KMS-11 (cell line): Measurements from ENCODE around the gene FTH1.

Experiments used
- H2AFZ ChIP-seq: fragments of 200-600 bp; sonication (generic); 2 replicates; pipeline ENCODE4 v1.6.1; 2016; ENCODE audit warnings: antibody characterized with exemption, mixed run types, low read depth
- H3K27ac ChIP-seq: fragments of 200-600 bp; sonication (generic); 2 replicates; pipeline ENCODE4 v1.6.1; 2016; ENCODE audit warnings: mild to moderate bottlenecking, mixed run types
- H3K27me3 ChIP-seq: fragments of 200-600 bp; sonication (generic); 2 replicates; pipeline ENCODE4 v1.6.1; 2017; ENCODE audit warnings: mild to moderate bottlenecking, low read depth, mixed run types, moderate library complexity; ENCODE audit not compliant: insufficient read depth
- H3K36me3 ChIP-seq: fragments of 200-600 bp; sonication (generic); 2 replicates; pipeline ENCODE4 v1.6.1; 2017; ENCODE audit warnings: mild to moderate bottlenecking, mixed run types; ENCODE audit not compliant: insufficient read depth
- H3K4me1 ChIP-seq: fragments of 200-600 bp; sonication (generic); 2 replicates; pipeline ENCODE4 v1.6.1; 2016; ENCODE audit warnings: mild to moderate bottlenecking, low read depth, mixed run types; ENCODE audit not compliant: poor library complexity, severe bottlenecking
- H3K4me2 ChIP-seq: fragments of 200-600 bp; sonication (generic); 2 replicates; pipeline ENCODE4 v1.7.0; 2016; ENCODE audit warnings: mild to moderate bottlenecking, mixed run types
- H3K4me3 ChIP-seq: fragments of 200-600 bp; sonication (generic); IDR thresholded peaks from 2 replicates; pipeline ENCODE4 v1.6.1; 2017; ENCODE audit warnings: low read depth, low read length, mixed read lengths; ENCODE audit not compliant: insufficient read depth
- H3K79me2 ChIP-seq: fragments of 200-600 bp; sonication (generic); 2 replicates; pipeline ENCODE4 v1.6.1; 2016; ENCODE audit warnings: low read depth, mixed run types; ENCODE audit not compliant: insufficient read depth
- H3K9ac ChIP-seq: fragments of 200-600 bp; sonication (generic); 2 replicates; pipeline ENCODE4 v1.6.1; 2016; ENCODE audit warnings: mild to moderate bottlenecking, mixed run types
- H4K20me1 ChIP-seq: fragments of 200-600 bp; sonication (generic); 2 replicates; pipeline ENCODE4 v1.6.1; 2016; ENCODE audit warnings: mild to moderate bottlenecking, mixed run types; ENCODE audit not compliant: insufficient read depth
- CTCF ChIP-seq: fragments of 200-600 bp; sonication (generic); conservative IDR thresholded peaks from 2 replicates; pipeline ENCODE4 v1.6.1; 2017; ENCODE audit warnings: low read depth, mild to moderate bottlenecking, antibody characterized with exemption, low read length, moderate library complexity, mixed read lengths

The FTH1 gene

GRCh38 chr11:61952882-61953281 is 14.6 kb downstream of the FTH1 start:
- H3K27ac ChIP-seq, result no peak overlapping the region
- H3K9ac ChIP-seq, result no peak overlapping the region
- H3K79me2 ChIP-seq, result no peaks in the 10 kb centered on the region
- no peaks in the 10 kb centered on the region for H3K36me3 ChIP-seq
- no peaks in the 10 kb centered on the region for H4K20me1 ChIP-seq
- peaks cover 25% of the 10 kb centered on the region for H3K4me1 ChIP-seq
- no peak overlapping the region for H3K4me3 ChIP-seq
- no peak overlapping the region for H2AFZ ChIP-seq
- no peaks in the 10 kb centered on the region for H3K27me3 ChIP-seq
- H3K4me2 ChIP-seq, result no peak overlapping the region
- TF ChIP-seq CTCF, result no peak

- no peak for TF ChIP-seq CTCF
- Histone ChIP-seq H2AFZ (no peak overlapping the region), H3K27ac (no peak overlapping the region), H3K79me2 (no peaks in the 10 kb centered on the region), H3K9ac (no peak overlapping the region), H3K4me2 (no peak overlapping the region), H3K4me3 (no peak overlapping the region), H3K4me1 (peaks cover 32% of the 10 kb centered on the region), H3K27me3 (no peaks in the 10 kb centered on the region), H4K20me1 (no peaks in the 10 kb centered on the region), H3K36me3 (no peaks in the 10 kb centered on the region)
These were observed 15.8 kb downstream of the FTH1 start for GRCh38 chr11:61951484-61952135.

GRCh38 chr11:61950035-61950547 is 17.3 kb downstream of the FTH1 start, which contains the start of gene BEST1:
Gene BEST1 (plus strand): TSS chr11:61950351. CDS start chr11:61951807, 1,456 bp downstream.
- Histone ChIP-seq H3K27me3 (no peaks in the 10 kb centered on the region), H3K36me3 (no peaks in the 10 kb centered on the region), H3K27ac (peak within 1 kb of the TSS; percentile 32), H3K4me2 (peak within 1 kb of the TSS; percentile 34), H4K20me1 (no peaks in the 10 kb centered on the region), H3K9ac (no peak within 1 kb of the TSS), H3K4me1 (peaks cover 32% of the 10 kb centered on the region), H3K4me3 (no peak within 1 kb of the TSS), H2AFZ (peak within 1 kb of the TSS; percentile 64), H3K79me2 (no peaks in the 10 kb centered on the region)
- TF ChIP-seq CTCF, result no peak

- Histone ChIP-seq H3K4me3 (no peak overlapping the region), H3K27me3 (no peaks in the 10 kb centered on the region), H3K79me2 (no peaks in the 10 kb centered on the region), H3K27ac (peak overlapping the region; percentile 32), H3K9ac (no peak overlapping the region), H2AFZ (peak overlapping the region; percentile 64), H3K4me1 (peaks cover 32% of the 10 kb centered on the region), H3K4me2 (peak overlapping the region; percentile 34), H4K20me1 (no peaks in the 10 kb centered on the region), H3K36me3 (no peaks in the 10 kb centered on the region)
- no peak for TF ChIP-seq CTCF
These were observed 18.0 kb downstream of the FTH1 start for GRCh38 chr11:61949169-61950034.
